ENCODE results near the gene NDUFAF3.
"Not testable (repeated sequence)": the region's sequence is repeated elsewhere in the genome, so short reads cannot be mapped to it uniquely, and the experiment has no call there.

Gene NDUFAF3

GRCh38 chr3:49001155-49001554 lies 20.8 kb upstream of the NDUFAF3 start:
- DNase-seq = no peak

GRCh38 chr3:49004352-49005302 lies 17.3 kb upstream of the NDUFAF3 start:
- DNase-seq = no peak

GRCh38 chr3:49005303-49005680 lies 16.6 kb upstream of the NDUFAF3 start:
- no peak for DNase-seq

GRCh38 chr3:49005998-49006397 lies 15.9 kb upstream of the NDUFAF3 start:
- no peak for DNase-seq

GRCh38 chr3:49006408-49007067 lies 15.4 kb upstream of the NDUFAF3 start:
- no peak for DNase-seq

GRCh38 chr3:49007068-49007770 lies 14.7 kb upstream of the NDUFAF3 start, which contains the start of gene WDR6:
WDR6 (plus strand) TSS chr3:49007391; CDS start chr3:49007432, 41 bp downstream.
- peak; percentile 98 for DNase-seq

- peak; percentile 90 for DNase-seq
Measured at GRCh38 chr3:49007771-49008528, 14.0 kb upstream of the NDUFAF3 start.

- not testable (repeated sequence) for DNase-seq
Measured at GRCh38 chr3:49008627-49009026, 13.3 kb upstream of the NDUFAF3 start.

- no peak for DNase-seq
Measured at GRCh38 chr3:49009396-49009795, 12.5 kb upstream of the NDUFAF3 start.

GRCh38 chr3:49012441-49013017 lies 9.4 kb upstream of the NDUFAF3 start:
- no peak for DNase-seq

- no peak for DNase-seq
Measured at GRCh38 chr3:49013113-49013737, 8.7 kb upstream of the NDUFAF3 start.

GRCh38 chr3:49013738-49014660 lies 7.9 kb upstream of the NDUFAF3 start:
- DNase-seq = no peak

- DNase-seq = no peak
Measured at GRCh38 chr3:49015072-49015471, 6.8 kb upstream of the NDUFAF3 start.

- DNase-seq = no peak
Measured at GRCh38 chr3:49015765-49016164, 6.2 kb upstream of the NDUFAF3 start.

GRCh38 chr3:49016414-49017228 lies 5.3 kb upstream of the NDUFAF3 start:
- no peak for DNase-seq

GRCh38 chr3:49017229-49017970 lies 4.5 kb upstream of the NDUFAF3 start:
- no peak for DNase-seq

GRCh38 chr3:49017971-49018706 lies 3.8 kb upstream of the NDUFAF3 start, which contains the start of gene DALRD3:
DALRD3 (minus strand) TSS chr3:49018580; CDS start chr3:49018564, 16 bp downstream.
- DNase-seq = peak; percentile 50

GRCh38 chr3:49018707-49019006 lies 3.3 kb upstream of the NDUFAF3 start:
- no peak for DNase-seq
